Neural progenitor cell (in vitro differentiated cells): ENCODE measurements around the gene FREM1. TPM values are rescaled to one million over a fixed set of nuclear protein-coding genes. Genes with fewer than 3 reads are reported as not detected.
"Not testable (repeated sequence)": the region's sequence is repeated elsewhere in the genome, so short reads cannot be mapped to it uniquely, and the experiment has no call there.

Experiments used
- DNase-seq: peaks from one replicate; pipeline ENCODE4 v3.0.0-alpha.2; 2016; ENCODE audit warnings: low spot score
- H2AFZ ChIP-seq: fragments of 200-600 bp; sonication (generic); replicated peaks from 2 replicates; pipeline ENCODE4 v1.6.1; 2016; ENCODE audit warnings: antibody characterized with exemption
- H3F3A ChIP-seq: fragments of 200-600 bp; sonication (generic); 2 replicates; pipeline ENCODE4 v1.6.1; 2016; ENCODE audit warnings: antibody characterized with exemption, low read depth
- H3K27ac ChIP-seq: fragments of 200-600 bp; sonication (generic); 2 replicates; pipeline ENCODE4 v1.5.1; 2016; ENCODE audit warnings: mild to moderate bottlenecking
- H3K27me3 ChIP-seq: fragments of 200-600 bp; sonication (generic); 2 replicates; pipeline ENCODE4 v1.6.1; 2016; ENCODE audit warnings: mild to moderate bottlenecking, moderate library complexity
- H3K36me3 ChIP-seq: fragments of 200-600 bp; sonication (generic); 2 replicates; pipeline ENCODE4 v1.5.1; 2016
- H3K4me1 ChIP-seq: fragments of 200-600 bp; sonication (generic); 2 replicates; pipeline ENCODE4 v1.6.1; 2016; ENCODE audit warnings: mixed run types
- H3K4me2 ChIP-seq: fragments of 200-600 bp; sonication (generic); 2 replicates; pipeline ENCODE4 v1.6.1; 2016
- H3K4me3 ChIP-seq: fragments of 200-600 bp; sonication (generic); 2 replicates; pipeline ENCODE4 v1.5.1; 2016
- H3K79me2 ChIP-seq: fragments of 200-600 bp; sonication (generic); 2 replicates; pipeline ENCODE4 v1.6.1; 2016; ENCODE audit warnings: low read depth
- H3K9ac ChIP-seq: fragments of 200-600 bp; sonication (generic); 2 replicates; pipeline ENCODE4 v1.6.1; 2016
- H3K9me3 ChIP-seq: fragments of 200-600 bp; sonication (generic); 2 replicates; pipeline ENCODE4 v1.5.1; 2016; ENCODE audit warnings: low read depth
- H4K20me1 ChIP-seq: fragments of 200-600 bp; sonication (generic); 2 replicates; pipeline ENCODE4 v1.6.1; 2016; ENCODE audit warnings: low read depth
- H3K27ac Mint-ChIP-seq: 3 replicates; pipeline ENCODE4 v1.8.0; 2021; ENCODE audit warnings: mixed read lengths
- H3K27me3 Mint-ChIP-seq: 2 replicates; pipeline ENCODE4 v1.8.0; 2022; ENCODE audit warnings: low read depth, mild to moderate bottlenecking, inconsistent platforms, moderate library complexity, mixed read lengths; ENCODE audit not compliant: insufficient read depth
- H3K36me3 Mint-ChIP-seq: 3 replicates; pipeline ENCODE4 v1.8.0; 2021; ENCODE audit warnings: mixed read lengths
- H3K4me1 Mint-ChIP-seq: 3 replicates; pipeline ENCODE4 v1.8.0; 2021; ENCODE audit warnings: mixed read lengths
- H3K4me3 Mint-ChIP-seq: 3 replicates; pipeline ENCODE4 v1.8.0; 2021; ENCODE audit warnings: mild to moderate bottlenecking, moderate library complexity, mixed read lengths
- H3K9me3 Mint-ChIP-seq: 3 replicates; pipeline ENCODE4 v1.8.0; 2020; ENCODE audit warnings: mixed read lengths
- CTCF ChIP-seq: fragments of 200-600 bp; sonication (generic); IDR thresholded peaks from 2 replicates; pipeline ENCODE4 v1.5.1; 2017; ENCODE audit warnings: antibody characterized with exemption, mild to moderate bottlenecking
- EZH2 ChIP-seq: fragments of 200-600 bp; sonication (generic); IDR thresholded peaks from 2 replicates; pipeline ENCODE4 v1.6.1; 2017; ENCODE audit warnings: antibody characterized with exemption, mild to moderate bottlenecking, moderate library complexity
- EZH2phosphoT487 ChIP-seq: fragments of 200-600 bp; sonication (generic); IDR thresholded peaks from 2 replicates; pipeline ENCODE4 v1.6.1; 2017; ENCODE audit warnings: antibody characterized with exemption
- total RNA-seq: library from RNA; depleted of rRNA; stranded (reverse); fragments of >200 nt; gene quantifications from 2 replicates; pipeline ENCODE4 v1.2.3, GENCODE V29; 2015; ENCODE audit warnings: low replicate concordance

Gene FREM1
- total RNA-seq, 1 donor from 2014 or later, result 1.2 TPM

GRCh38 chr9:14923701-14924100 is 13.5 kb upstream of the FREM1 start:
- Histone ChIP-seq H3K4me1 (peaks cover 9% of the 10 kb centered on the region), H3K4me2 (no peak overlapping the region), H3K9me3 (no peaks in the 10 kb centered on the region), H3K27me3 (no peaks in the 10 kb centered on the region), H3K27ac (no peak overlapping the region), H2AFZ (no peak overlapping the region), H3K36me3 (no peaks in the 10 kb centered on the region), H3K79me2 (no peaks in the 10 kb centered on the region), H4K20me1 (no peaks in the 10 kb centered on the region), H3K4me3 (no peak overlapping the region), H3F3A (no peaks in the 10 kb centered on the region), H3K9ac (no peak overlapping the region)
- Mint-ChIP-seq H3K27me3 (peaks cover 5% of the 10 kb centered on the region), H3K4me1 (peaks cover 34% of the 10 kb centered on the region), H3K27ac (no peak overlapping the region), H3K9me3 (peaks cover 5% of the 10 kb centered on the region), H3K4me3 (no peak overlapping the region), H3K36me3 (peaks cover 4% of the 10 kb centered on the region)
- DNase-seq, result no peak
- TF ChIP-seq EZH2 (no peak), CTCF (no peak), EZH2phosphoT487 (no peak)

- H3K36me3 Mint-ChIP-seq, H4K20me1 ChIP-seq, H3K9me3 ChIP-seq, DNase-seq, H3K27me3 Mint-ChIP-seq, H3F3A ChIP-seq, H3K4me3 Mint-ChIP-seq, H3K9me3 Mint-ChIP-seq, H3K27me3 ChIP-seq, H3K4me3 ChIP-seq, H3K4me1 ChIP-seq, H2AFZ ChIP-seq, H3K27ac Mint-ChIP-seq, H3K4me2 ChIP-seq, H3K36me3 ChIP-seq, H3K27ac ChIP-seq, H3K79me2 ChIP-seq, H3K9ac ChIP-seq: not testable (repeated sequence)
- H3K4me1 Mint-ChIP-seq, result peaks cover 27% of the 10 kb centered on the region
These were observed 10.6 kb upstream of the FREM1 start for GRCh38 chr9:14920805-14921204.

GRCh38 chr9:14913366-14913765 is 3.1 kb upstream of the FREM1 start:
- Mint-ChIP-seq H3K27me3 (no peaks in the 10 kb centered on the region), H3K4me1 (peaks cover 5% of the 10 kb centered on the region)
- DNase-seq, result no peak

DNA sequence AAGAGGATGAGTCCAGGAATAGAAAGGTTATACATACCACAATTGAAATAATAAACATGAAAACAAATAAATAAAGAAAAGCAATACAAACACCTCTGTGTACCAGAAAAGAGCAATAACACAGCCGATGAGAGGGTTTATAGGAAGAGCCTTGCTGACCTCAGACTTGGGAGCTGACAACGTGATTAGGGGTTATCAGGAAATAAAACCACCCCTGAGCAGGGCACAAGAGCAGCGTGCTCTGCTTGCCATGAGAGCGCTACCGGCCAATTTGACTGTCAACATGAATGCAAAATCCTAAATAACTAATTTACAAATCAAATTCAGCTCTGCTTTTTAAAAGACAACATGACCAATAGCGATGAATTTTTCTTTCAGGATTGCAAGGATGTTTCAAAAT is 2.6 kb upstream of the FREM1 start:
- Histone ChIP-seq H3K79me2 (no peaks in the 10 kb centered on the region), H3K4me1 (peaks cover 29% of the 10 kb centered on the region), H3F3A (peaks cover 24% of the 10 kb centered on the region), H3K9ac (no peak overlapping the region), H3K4me3 (no peak overlapping the region), H3K36me3 (no peaks in the 10 kb centered on the region), H3K4me2 (no peak overlapping the region), H3K27me3 (peaks cover 30% of the 10 kb centered on the region), H2AFZ (no peak overlapping the region), H4K20me1 (peaks cover 8% of the 10 kb centered on the region), H3K9me3 (no peaks in the 10 kb centered on the region), H3K27ac (no peak overlapping the region)
- no peak overlapping the region for H3K27ac Mint-ChIP-seq
- no peak overlapping the region for H3K4me3 Mint-ChIP-seq
- peaks cover 3% of the 10 kb centered on the region for H3K9me3 Mint-ChIP-seq
- H3K27me3 Mint-ChIP-seq, result no peaks in the 10 kb centered on the region
- TF ChIP-seq EZH2phosphoT487 (no peak), EZH2 (no peak), CTCF (no peak)
- H3K4me1 Mint-ChIP-seq, result peaks cover 8% of the 10 kb centered on the region
- no peak for DNase-seq
- H3K36me3 Mint-ChIP-seq, result no peaks in the 10 kb centered on the region

More at GRCh38 chr9:14913366-14913765, 3.1 kb upstream of the FREM1 start:
- Mint-ChIP-seq H3K4me3 (no peak overlapping the region), H3K27ac (no peak overlapping the region), H3K9me3 (peaks cover 4% of the 10 kb centered on the region), H3K36me3 (no peaks in the 10 kb centered on the region)
- H3K36me3 ChIP-seq, result no peaks in the 10 kb centered on the region
- H3K4me1 ChIP-seq, result peaks cover 24% of the 10 kb centered on the region
- no peak overlapping the region for H3K27ac ChIP-seq
- peaks cover 24% of the 10 kb centered on the region for H3F3A ChIP-seq
- no peak overlapping the region for H3K4me3 ChIP-seq
- H3K4me2 ChIP-seq, result no peak overlapping the region
- TF ChIP-seq CTCF (no peak), EZH2 (no peak), EZH2phosphoT487 (no peak)
- H3K79me2 ChIP-seq, result no peaks in the 10 kb centered on the region
- peaks cover 25% of the 10 kb centered on the region for H3K27me3 ChIP-seq
- no peak overlapping the region for H2AFZ ChIP-seq
- H3K9ac ChIP-seq, result no peak overlapping the region
- H3K9me3 ChIP-seq, result no peaks in the 10 kb centered on the region
- peaks cover 8% of the 10 kb centered on the region for H4K20me1 ChIP-seq
